Embryonic facial prominence (tissue), 1 donor: ENCODE data around the gene RFNG.

Source experiments
- DNase-seq: peaks from one replicate; pipeline ENCODE4 v3.0.0-alpha.2; 2016; ENCODE audit errors: extremely low spot score

RFNG gene

DNA sequence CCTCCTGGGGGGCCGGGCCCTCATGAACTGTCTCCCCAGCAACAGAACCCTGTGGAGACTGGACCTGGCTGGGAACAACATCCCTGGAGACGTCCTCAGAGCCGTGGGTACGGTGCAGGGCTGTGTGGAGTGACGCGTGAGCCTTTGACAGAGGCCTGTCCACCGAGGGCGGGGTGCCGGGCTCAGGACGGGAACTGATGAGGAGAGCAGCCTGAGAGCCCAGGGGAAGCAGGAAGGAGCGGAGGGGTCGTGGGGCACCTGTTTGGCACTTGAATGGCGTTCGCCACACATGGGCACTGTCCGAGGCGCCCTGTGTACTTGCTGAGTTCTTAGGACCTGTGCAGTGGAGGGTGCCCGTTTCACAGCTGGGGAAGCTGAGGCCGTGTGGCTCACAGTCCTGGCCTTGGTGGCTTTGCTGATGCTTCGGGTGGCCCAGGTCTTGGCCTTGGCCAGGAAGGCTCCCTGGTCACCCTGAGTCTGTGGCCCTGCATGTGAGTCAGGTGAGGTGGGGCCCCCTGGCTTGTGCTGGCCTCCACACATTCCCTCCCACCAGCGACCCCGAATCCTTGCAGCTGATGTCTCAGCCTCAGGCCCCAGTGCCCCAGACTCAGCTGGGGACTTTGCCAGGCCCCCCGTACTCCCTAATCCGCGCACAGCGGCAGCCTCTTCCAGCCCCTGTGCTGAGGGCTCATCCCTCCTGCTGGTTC is 26.1 kb downstream of the RFNG start:
- DNase-seq: no peak

- DNase-seq: no peak
These were observed 26.8 kb downstream of the RFNG start for GRCh38 chr17:82024859-82025258.

- DNase-seq: no peak
These were observed 28.0 kb downstream of the RFNG start for GRCh38 chr17:82023447-82024241.

GRCh38 chr17:82022981-82023446 is 28.6 kb downstream of the RFNG start, which contains the start of gene LRRC45:
LRRC45 (plus strand) TSS chr17:82023305; CDS start chr17:82023644, 339 bp downstream.
- peak; percentile 99 for DNase-seq

GRCh38 chr17:82022310-82022980 is 29.2 kb downstream of the RFNG start, which contains the start of gene CENPX:
CENPX (minus strand) TSS chr17:82022878; CDS start chr17:82022861, 17 bp downstream.
- no peak for DNase-seq

- DNase-seq: no peak
These were observed 29.7 kb downstream of the RFNG start for GRCh38 chr17:82021900-82022309.

DNA sequence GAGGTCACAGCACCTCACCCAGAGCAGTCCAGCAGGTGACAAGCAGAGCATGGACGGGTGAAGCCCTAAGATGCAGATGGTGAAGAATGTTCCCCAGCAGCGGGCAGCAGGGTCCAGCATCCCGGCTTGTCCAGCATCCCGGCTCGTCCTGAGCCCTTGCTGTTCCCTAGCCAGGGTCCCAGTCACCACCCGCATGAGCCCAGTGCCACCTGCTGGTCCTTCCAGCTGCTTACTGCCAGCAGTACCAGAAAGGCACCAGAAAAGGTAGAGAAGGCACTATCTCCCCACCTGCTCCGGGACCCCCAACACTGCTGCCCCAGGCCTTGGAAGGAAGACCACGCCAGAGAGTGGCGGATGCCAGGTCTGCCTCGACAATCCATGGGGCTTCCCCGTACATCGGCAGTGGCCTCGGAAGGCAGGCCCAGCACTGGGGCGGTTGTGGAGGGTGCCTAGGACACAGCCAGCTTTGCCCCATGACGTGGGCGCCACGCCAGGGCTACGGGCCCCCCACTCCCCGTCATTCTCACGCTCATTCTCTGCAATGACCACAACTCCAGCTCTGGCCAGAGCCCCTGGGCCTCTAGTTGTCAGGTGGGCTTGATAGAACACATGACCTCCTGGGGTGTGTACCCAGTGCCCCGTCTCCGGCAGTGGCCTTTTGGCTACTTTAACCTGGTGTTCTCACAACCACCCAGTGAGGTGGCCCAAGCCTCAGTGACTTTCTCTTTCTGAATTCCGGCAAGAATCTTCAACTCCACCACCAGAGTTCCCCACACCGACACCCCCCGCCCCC is 30.3 kb downstream of the RFNG start:
- DNase-seq: no peak

- DNase-seq: no peak
These were observed 31.0 kb downstream of the RFNG start for GRCh38 chr17:82020572-82021106.

DNA sequence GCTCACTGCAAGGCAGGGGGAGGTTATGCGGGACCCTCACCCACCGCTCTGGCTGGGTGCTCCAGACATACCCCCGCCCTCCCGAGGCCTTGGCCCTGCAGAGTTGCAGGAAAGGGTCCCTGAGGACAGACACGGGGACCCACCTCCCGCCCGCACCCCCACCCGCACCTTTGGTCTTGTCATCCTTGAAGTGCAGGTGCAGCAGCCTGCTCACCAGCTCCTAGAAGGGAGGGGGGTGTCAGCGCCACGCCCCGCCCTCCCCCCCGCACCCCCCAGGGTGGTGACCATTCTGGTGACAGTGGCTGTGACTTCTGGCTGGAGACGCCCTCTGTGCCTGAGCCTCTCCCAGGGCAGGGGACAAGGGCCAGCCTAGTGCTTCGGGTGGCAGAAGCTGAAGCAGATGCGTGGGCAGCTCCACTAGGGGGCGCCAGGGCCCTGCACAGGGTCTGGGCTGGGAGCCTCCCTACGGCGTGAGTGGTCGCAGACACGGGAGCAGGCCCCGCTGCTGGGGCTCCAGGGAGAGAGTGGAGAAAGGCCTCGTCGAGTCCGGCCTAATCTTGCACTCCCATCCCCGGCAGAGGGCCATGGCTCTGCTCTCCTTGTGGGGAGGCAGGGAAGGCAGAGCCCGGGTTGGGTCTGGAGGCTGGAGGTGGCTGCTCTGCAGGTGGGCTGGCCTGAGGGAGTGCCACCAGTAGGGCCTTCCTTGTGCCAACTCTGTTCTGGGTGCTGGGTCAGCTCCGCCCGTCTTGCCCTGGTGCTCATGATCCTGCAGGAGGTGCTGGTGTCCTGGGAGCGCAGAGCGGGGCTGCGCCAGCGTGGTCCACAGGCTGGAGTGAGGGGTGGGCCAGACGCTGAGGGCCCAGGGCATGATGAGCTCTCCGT is 31.7 kb downstream of the RFNG start:
- DNase-seq: no peak

GRCh38 chr17:82018989-82019689 is 32.5 kb downstream of the RFNG start:
- no peak for DNase-seq

GRCh38 chr17:82018152-82018988 is 33.2 kb downstream of the RFNG start:
- DNase-seq: no peak

- DNase-seq: no peak
These were observed 33.9 kb downstream of the RFNG start for GRCh38 chr17:82017612-82018151.

DNA sequence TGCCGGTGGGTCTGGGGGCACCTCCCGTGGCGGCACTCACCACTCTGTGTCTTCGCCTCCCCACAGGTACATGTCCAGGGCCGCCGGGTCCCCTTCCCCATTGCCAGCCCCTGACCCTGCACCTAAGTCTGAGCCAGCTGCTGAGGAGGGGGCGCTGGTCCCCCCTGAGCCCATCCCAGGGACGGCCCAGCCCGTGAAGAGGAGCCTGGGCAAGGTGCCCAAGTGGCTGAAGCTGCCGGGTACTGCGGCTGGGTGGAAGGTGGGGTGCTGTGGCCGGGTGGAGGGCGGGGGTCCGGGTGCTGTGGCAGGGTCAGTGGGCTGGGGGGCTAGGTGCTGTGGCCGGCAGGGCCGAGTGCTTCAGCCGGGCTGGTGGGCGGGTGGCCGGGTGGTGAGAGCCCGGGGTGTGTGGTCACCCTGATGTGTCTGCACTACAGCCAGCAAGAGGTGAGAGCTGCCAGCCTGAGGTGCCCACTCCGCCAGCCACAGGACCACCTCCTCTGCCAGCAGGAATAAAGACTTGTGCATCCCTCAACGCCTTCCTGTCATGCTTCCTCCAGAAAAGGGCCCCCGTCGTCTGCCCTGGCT is 34.6 kb downstream of the RFNG start:
- DNase-seq: no peak

GRCh38 chr17:82016061-82016874 is 35.3 kb downstream of the RFNG start:
- DNase-seq: no peak

GRCh38 chr17:82015311-82015971 is 36.2 kb downstream of the RFNG start:
- no peak for DNase-seq

GRCh38 chr17:82014971-82015310 is 36.7 kb downstream of the RFNG start:
- no peak for DNase-seq

DNA sequence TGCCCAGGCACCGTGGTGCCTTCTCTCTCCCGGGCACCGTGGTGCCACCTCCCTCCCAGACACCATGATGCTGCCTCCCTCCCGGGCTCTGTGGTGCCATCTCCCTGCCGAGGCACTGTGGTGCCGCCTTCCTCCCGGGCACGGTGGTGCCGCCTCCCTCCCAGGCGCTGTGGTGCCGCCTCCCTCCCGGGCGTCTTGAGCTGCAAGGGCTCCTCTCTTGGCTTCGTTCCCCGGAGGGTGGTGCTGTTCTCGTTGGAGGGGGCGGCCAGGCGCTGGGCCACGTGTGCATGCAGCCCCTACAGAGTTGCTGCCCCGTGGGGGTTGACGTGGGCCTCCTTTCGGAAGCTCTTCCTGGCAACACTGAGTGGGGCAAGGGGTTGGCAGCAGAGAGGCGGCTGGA is 37.2 kb downstream of the RFNG start:
- no peak for DNase-seq
